ENCODE data around the gene CACYBP.
A peak's percentile ranks its signal among the peaks of the same experiment; 100 is the strongest.

The CACYBP gene, protein sequence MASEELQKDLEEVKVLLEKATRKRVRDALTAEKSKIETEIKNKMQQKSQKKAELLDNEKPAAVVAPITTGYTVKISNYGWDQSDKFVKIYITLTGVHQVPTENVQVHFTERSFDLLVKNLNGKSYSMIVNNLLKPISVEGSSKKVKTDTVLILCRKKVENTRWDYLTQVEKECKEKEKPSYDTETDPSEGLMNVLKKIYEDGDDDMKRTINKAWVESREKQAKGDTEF

DNA sequence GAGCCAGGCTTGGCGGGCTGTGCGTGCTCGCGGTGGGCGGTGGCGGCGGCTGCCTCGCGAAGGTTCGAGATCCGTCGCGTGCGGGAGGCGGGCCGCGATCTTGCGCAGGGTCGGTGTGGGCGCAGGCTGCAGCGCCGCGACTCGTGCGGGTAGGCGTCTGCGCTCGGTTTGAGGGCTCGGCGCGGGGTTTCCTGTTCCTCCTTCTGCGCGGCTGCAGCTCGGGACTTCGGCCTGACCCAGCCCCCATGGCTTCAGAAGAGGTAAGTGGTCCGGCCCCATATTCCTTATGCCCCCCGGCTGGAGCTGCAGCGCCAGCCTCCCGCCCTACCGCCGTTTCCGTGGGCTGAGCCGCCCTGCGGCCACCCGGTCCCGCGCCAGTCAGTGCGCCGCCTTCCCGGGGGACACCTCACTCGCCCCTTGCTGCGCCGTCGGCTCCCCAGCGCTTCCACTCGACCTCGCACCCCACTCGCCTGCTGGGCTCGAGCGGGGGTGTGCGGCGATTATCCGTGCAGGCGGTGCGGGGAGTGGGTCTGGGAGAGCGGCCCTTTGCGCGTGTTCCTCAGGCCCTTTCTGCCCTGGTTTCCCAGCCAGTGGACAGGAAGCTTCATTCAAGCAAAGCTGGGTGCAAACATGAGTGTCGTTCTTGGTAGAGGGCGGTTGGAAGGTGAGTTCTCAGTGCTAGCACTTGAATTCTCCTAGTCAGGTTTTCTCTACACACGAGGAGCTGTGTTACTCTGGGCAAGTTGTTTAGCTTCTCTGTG is at the start of gene CACYBP:
CACYBP (plus strand) TSS at position 12 of the 761 bp plus-strand sequence; CDS start at position 246, 234 bp downstream.
- DNase-seq, result peak; percentile 11

DNA sequence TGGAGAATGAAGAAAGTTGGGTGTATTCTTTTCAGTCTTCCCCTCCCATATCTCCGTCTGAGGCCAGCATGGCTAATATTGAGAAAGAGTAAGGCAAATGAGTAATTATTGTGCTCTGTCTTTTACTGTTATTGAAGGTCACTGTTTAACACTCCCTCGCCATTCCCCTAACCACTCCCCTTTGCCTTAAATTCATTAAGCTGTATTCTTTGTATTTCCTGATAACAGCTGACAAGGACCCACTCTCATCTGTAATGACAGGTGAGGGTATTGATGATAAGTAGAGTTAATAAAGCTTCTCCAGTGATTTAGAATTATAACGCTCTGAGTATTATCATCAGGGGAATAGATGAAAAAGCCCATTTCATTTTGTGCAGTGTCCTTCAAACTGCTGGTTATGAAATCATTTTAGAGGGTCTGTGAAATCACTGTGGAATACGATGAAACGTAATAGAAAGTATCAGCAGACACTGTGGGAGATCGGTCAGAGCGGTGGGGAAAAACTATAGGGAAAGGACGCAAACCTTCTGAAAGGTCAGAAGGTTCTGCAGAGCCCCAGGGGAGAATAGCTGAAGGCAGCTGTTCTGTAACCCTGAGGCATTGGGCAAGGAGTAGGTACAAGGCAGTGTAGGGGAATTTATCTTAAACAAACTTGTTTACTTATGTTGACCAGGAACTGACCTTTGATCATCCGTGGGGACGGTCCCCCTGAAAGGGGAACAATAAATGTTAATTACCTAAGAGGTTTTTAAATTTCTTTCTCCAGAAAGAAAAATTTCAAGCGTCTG is 46.3 kb upstream of the CACYBP start:
- DNase-seq, result no peak

DNA sequence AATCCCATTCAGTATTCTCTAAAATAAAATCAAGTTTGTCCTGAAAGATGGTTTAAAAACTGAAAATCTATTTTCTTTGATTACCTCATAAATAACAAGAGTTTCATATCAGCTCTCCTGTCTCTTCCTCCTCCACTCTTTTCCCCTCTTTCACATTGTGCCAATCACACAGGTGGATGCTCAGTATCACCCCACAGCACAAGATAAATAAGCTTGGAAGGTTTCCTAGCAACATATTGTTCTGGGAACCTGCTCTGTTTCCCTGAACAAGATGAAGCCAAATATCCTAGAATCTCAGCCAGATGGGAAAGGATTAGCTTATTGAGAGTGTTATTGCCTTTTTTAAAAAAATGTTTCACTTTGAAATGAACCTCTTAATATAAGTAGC is 45.7 kb upstream of the CACYBP start:
- peak; percentile 69 for DNase-seq

DNA sequence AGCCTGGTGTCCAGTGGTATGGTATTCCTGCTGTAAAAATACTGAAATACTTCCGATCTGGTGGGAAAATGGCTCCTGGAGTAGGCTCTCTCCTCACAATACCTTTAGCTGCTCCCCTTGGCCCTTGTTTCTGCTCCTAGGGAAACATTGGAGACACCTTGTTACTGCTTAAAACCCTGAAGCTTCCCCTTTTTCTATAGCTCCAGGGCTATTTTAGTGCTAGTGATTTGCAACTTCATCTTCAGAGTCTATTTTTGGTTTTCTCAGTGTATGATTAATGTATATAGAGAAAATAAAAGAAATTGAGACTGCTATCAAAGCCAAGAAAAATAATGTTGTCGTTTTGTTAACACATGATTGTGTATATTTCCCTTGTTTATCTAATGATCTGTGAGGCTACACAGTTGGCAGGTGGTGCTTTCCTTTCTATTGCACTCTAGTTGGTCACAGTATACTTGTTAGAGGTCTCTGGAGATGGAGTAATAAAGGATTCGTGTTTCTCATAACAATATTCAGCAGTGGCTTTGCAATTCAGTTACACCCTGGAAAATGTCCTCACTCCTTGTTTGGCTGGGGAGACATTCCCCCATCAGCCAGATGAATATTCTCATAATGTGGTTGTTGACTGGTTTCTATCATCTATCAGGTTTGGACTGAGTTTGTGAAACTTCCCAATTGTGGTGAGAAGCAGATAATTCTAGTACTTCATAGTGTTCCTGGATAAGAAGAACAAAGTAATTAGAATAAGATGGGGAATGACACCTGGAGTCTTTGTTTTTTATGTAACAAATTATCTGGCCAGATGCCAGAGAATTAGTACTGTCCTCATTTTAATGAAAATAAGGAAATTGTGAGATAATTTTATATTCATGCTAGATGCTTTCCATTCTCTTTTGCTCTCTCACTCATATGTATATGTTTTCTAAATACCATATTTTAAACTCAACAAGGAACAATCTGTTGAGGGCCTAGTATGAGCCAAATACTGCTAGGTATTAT is 44.8 kb upstream of the CACYBP start:
- DNase-seq, result peak; percentile 43

DNA sequence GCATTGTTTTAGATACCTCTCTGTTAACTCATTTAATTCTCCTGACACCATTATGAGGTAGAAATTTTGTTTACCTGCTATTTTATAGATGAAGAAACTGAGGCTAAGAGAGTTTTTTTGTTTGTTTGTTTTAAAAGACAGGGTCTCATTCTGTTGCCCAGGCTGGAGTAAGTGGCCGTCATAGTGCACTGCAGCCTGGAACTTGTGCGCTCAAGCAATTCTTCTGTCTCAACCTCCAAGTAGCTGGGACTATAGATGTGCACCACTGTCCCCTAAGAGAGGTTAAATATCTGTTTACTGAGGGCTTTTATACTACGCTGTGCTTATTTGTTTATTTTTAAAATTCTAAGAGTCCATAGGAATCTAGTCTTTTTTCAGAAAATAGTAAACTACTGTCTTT is 43.7 kb upstream of the CACYBP start:
- no peak for DNase-seq

DNA sequence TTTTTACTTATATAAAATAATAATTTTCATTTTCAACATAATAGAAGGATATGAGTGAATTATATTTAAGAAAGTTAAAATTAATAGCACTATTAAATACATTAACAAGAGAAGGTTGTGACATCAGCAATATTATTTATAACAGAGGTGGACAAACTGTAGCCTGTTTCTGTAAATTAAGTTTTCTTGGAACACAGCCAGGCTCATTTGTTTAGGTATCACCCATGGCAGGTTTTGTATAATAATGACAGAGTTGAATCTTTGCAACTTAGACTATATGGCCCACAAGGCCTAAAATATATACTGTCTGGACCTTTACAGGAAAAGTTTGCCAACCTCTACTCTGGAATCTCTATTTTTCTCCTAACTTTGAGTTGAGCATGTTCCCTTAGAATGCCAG is 42.8 kb upstream of the CACYBP start:
- no peak for DNase-seq

DNA sequence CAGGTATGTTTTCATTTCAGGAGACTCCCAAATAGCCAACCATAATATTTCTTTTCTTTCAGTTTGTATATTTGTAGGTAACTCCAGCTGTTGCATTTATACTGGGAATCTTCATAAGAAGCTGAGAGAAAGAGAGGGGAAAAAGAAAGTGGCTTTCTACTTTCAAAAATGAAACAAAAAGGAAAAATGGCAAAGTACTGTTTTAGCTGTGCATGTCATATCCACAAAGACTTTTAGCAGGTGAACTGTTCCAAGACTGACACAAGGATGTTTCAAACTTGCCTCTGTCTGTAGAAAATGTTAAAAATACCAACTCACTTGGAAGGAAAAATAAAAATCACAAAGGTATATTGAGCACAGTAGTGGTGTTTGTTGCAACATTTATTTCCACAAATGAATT is 41.9 kb upstream of the CACYBP start:
- DNase-seq, result no peak

DNA sequence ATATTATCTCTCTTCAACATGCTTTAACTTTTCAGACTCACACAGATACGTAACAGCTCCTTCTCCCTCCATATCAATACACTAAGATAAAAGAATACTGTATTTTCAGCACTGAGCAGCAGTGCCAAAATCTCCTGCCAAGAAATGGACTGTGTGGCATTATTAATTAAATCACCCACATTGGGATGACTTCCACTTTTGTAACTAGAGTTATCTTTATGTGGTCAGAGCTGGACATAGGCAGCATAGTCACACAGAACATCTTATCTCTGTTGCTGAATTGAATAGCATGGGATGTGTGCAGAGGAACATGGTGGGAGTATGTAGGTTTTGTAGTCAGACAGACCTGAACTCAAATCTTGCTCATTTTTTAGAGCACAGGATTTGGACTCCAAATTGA is 41.4 kb upstream of the CACYBP start:
- no peak for DNase-seq

DNA sequence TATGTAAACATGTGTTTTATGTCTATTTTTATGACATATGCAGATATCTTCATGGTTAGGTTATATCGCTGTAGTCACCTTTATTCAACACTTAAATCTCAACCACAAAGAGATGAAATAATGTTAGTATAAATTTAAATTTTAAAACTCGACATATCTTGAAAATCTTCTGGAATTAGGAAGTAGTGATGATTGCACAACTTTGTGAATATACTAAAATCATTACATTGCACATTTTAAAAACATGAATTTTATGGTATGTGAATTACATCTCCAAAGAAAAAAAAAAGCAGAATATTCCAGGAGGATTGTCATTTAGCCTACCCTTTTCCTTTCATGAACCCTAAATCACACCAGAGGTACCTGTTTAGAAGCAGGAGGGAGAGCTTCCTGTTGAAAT is 39.4 kb upstream of the CACYBP start:
- no peak for DNase-seq

DNA sequence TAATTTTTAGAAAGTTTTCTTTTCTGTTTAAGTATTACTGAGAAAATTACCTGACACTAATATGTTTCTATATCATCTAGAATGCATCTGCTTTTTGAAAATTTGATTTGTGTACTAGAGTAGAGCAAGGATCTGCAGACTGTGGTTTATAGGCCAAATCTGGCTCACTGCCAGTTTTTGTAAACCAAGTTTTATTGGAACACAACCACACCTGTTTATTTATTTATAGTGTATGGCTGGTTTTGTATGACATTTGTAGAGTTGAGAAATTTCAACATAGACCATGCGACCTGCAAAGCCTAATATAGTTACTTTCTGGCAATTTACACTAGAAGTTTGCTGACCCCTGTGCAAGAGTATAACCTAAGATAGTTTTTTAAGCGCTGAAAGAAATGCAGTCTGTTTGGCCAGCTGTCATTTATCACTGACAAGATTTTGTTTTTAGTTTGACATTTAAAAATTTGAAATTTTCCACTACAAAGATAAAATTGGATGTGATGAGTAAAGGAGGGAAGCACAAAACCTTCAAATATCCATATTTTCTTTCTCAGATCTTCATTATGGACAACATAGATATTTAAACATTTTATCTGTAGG is 36.1 kb upstream of the CACYBP start:
- DNase-seq, result peak; percentile 23

DNA sequence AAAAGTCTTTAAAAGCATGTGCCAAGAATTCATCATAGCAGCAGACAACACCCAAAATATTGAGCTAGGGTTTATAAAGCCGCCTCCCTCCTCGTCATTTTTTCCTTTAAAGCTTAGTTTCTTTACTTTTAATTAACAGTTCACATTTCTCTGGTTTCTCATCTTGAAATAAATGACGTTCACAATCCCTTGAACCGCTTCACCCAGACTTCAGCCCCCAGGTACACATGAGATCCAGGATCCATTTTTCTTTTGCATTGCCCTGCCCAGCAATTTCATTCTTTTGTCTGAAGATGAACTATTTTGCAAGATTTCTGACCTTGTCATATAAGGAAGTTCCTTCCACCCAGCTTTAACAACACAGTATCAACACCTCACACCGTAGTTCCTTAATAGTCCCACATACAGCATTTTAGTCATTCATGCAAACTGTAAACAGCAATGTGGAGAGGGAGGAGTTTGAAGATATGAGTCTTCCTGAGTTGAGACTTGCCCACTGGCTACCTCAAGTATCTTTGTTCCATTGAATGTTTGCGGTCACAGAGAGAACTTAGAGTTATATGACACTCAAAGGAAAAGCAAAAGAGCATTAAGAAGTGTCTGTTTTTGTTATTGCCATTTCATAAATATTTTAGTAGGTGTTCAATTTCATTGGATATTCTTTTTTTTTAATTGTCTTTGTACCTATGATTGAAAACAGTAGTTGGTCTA is 35.3 kb upstream of the CACYBP start:
- DNase-seq, result no peak

DNA sequence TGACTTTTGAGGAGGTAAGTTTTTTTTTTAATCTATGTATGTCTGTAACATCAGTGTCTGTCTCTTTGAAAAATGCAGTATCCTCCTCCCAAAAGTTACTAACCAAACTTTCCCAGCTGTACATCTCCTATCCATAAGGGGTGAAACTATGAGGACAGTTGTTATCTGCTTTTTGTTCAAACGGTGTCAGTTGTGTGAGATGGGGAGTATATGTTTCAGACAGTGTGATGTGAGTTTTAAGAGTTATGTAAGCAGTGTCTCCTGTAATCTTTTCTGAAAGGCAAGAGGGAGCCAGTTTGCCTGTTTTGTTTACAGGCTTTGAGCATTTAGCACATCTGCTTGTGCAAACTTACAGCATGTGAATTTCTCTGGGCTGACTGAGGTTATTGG is 34.8 kb upstream of the CACYBP start:
- peak; percentile 21 for DNase-seq

DNA sequence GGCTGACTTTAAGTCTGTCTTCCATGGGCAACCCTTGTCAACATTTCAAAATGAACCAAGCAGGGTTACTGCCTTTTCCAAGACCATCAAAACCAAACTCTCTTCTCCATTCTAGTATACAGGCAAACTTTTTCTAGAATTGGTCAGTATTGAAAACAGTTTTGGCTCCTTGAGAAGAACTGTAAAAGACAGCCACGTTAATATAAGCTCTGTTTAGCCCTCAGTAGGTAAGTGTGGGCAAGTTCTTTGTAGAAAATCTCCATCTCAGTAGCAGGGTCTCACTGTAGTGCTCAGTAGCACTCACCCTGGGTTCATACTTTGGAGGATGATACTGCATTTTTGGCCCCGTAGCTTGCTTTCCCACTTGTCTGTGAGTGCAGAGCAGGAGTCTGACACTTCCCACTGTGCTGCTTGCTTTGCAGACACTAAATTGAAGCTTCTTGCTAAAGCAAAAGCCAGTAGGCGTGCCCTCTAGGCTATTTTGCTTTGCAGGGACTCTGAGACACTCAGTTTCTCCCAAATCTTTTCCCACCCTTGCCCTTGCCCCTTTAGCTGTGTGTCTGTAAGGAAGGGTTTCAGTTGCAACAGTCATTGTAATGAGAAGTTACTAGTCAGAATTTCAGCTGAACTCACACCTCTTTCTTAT is 34.3 kb upstream of the CACYBP start:
- no peak for DNase-seq

DNA sequence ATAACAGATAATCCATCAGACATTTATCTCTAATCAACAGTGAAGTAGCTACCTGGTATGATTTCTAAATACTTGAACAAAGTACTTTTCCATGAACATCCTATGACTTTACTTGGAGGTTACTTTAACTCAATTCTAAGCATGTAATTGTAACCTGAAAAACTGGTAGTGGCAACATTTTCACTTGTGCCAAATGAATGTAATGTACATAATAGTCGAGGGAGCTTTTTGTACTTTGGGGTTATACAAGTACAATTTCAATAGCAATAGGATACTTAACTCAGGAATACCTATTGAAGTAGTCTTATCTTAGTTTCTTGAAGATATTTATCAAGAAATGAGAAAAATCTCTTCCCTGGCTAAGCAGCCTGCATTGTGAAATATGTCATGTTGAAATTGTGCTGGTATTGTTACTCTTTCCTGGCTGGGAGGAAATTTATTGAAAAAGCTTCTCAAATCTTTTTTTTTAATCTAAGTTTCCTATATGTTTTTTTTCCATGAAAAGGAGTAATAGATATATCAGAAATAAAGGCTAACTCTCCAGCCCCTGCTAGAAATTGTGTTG is 33.7 kb upstream of the CACYBP start:
- DNase-seq, result no peak

DNA sequence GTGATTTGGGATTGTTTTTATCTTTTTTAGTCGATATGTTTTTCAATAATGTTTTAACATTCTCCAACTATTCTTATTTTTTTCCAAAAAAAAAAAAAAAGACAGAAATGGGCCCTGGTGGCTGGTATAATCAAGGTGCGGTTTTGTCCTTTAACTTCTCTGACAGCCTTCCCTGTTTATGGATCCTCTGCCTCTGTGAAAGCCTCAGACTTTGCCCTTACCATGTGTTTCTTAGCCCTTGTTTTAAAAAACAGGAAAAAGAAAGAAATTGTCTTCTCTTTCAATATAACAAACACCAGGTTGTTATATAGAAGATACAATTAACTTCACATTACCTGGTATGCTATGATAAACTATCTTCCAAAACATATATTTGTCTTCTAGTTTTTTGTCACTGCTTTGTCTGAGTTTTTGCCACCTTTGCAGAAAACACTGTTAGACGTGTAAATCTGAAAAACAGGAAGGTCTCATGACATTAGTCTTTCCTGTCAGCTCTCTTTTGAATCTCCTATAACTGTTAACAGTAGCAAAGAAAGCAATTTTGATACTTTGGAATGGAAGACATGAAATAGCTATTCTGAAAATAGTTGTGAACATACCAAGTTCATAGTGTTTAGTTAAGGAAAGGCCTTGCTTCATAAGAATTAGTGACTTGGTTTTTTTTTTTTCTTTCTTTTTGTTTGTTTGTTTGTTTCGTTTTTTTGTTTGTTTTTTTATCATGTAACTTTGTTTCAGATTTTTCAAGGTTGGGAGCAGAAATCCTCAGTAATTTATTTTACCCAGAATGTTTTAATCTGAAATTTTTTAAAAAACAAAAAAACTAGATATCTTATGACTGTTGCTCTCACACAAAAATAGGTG is 31.7 kb upstream of the CACYBP start:
- no peak for DNase-seq

DNA sequence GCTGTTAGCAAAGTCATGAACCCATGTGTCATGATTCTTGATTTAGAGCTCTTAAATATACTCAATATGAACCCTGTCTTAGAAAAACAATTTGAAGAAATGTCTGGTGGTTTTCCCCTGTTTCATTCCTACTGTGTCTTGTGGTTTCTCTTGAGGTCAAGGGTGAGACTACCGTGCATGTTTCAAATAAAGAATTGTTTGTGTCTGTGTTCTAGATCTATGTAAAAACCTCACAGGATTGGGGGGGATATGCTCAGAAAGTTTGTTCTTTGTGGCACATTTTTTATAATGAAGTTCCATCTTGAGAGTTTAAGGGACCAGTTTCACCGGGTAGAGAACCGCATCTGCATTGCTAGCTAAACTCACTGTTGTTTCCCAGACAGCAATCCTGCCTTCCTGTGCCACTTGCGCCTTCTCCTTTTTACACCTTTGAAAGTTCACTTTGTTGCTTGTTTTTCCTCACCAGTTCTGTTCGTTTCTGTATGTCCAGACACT is 30.9 kb upstream of the CACYBP start:
- DNase-seq, result no peak

DNA sequence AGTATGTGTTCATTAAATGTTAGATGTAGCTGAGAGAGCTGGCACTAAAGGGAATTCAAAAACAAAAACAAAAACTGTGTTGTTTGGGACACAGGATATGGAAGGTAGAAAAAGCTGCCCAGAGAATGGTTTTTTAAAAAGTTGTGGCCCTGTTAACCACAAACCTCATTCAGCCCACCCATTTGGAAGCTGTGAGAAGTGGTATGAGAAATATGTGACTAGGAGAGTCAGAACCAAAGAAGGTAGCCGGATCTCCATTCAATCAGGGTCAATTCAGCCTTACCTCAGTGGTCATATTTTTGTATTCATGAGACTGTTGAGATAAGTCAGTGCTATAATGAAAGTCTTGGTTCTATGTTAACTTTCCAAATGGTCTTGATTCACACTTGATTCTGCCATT is 29.8 kb upstream of the CACYBP start:
- no peak for DNase-seq

DNA sequence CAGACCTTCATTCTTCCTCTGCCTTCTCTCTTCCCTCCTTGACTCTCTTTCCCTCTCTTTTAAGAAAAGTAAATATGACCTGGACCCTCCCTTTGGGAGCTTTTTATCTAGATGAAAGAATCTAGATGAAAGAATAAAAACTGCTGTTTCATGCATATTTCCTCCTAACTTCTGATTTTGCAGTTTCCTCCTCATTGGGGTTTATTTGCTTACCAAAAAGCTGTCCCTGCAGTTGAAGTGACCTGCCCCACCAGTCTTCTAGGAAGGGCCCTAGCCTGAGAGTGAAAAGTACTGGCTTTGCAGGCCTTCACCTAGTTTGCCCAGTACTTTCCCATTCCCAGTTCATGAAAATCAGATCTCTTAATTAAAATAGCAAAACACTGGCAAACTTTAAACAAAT is 28.3 kb upstream of the CACYBP start:
- DNase-seq, result no peak

DNA sequence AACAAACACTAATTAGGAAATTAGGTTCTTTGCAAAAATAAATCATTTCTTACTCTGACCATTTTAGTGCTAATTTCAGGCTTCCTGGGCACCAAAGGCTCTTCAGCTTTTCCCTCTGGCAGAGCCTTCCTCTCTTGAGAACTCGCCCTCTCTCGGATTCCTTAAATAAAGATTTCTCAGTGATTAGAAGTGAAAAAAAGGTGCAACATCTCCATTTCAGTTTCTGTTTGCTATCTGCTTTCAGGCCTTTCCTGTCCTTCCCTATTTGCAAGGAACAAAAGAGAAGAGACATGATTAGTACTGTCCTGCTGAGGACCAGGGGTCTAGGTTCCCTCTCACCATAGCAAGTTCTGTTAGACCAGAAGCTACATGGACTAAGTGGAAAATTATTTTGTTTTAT is 27.8 kb upstream of the CACYBP start:
- no peak for DNase-seq

DNA sequence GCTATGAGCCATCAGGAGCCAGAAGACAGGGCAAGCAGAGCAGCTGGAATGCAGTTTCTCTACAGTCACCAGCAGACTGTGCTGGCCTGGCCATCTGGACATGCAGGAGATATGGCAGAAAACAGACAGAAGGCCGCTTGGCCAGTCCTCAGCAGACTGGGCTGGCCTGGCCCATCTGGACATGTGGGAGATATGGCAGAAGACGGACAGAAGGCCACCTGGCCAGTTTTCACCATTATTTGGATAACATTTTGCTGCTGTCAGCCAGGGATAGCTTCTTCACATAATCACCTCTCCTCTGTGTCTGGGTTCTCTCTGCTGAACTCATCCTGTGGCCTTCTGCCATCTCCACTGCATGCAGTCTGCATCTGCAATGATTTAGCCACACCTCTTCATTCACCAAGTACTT is 25.0 kb upstream of the CACYBP start:
- peak; percentile 57 for DNase-seq

Measured in NCI-H1694 treated with DMSO at 0.1 percent for 48 hours (cell line).